ENCODE data around the gene TSSC4.

- no peak for TF ChIP-seq POLR2A (IDR thresholded peaks at IDR 0.05)
- TF ChIP-seq, protein P1, sequence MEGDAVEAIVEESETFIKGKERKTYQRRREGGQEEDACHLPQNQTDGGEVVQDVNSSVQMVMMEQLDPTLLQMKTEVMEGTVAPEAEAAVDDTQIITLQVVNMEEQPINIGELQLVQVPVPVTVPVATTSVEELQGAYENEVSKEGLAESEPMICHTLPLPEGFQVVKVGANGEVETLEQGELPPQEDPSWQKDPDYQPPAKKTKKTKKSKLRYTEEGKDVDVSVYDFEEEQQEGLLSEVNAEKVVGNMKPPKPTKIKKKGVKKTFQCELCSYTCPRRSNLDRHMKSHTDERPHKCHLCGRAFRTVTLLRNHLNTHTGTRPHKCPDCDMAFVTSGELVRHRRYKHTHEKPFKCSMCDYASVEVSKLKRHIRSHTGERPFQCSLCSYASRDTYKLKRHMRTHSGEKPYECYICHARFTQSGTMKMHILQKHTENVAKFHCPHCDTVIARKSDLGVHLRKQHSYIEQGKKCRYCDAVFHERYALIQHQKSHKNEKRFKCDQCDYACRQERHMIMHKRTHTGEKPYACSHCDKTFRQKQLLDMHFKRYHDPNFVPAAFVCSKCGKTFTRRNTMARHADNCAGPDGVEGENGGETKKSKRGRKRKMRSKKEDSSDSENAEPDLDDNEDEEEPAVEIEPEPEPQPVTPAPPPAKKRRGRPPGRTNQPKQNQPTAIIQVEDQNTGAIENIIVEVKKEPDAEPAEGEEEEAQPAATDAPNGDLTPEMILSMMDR (IDR thresholded peaks at IDR 0.05) = no peak
These were observed 24.4 kb downstream of the TSSC4 start for GRCh38 chr11:2424811-2425495.

Data from right lobe of liver (tissue), 4 donors.